CD4-positive, alpha-beta T cell (primary cell): ENCODE results near the gene VAV1. TPM values are rescaled to one million over a fixed set of nuclear protein-coding genes. Genes with fewer than 3 reads are reported as not detected.
A peak's percentile ranks its signal among the peaks of the same experiment; 100 is the strongest.

ENCODE experiments used
- ATAC-seq: fragments of 200-7000 bp; cut with Tn5 transposase; one replicate; pipeline ENCODE4 v1.10.0; 2022; ENCODE audit warnings: mild to moderate bottlenecking; ENCODE audit not compliant: poor library complexity
- CTCF ChIA-PET: fragments of 350-600 bp; sonication (Branson Sonifier 250); formaldehyde crosslinking; loops from one replicate; lab custom pipeline; 2021; ENCODE audit warnings: antibody characterized with exemption, inconsistent platforms; lab: Charles Lee
- POLR2A ChIA-PET: fragments of 350-600 bp; sonication (Branson Sonifier 250); formaldehyde crosslinking; loops from one replicate; lab custom pipeline; 2021; ENCODE audit warnings: antibody characterized with exemption, inconsistent platforms; lab: Charles Lee
- DNase-seq, 14 experiments: peaks; one replicate each; pipeline ENCODE4 v3.0.0-alpha.2; 2013 to 2020; ENCODE audit warnings: mixed read lengths in 2 of 14
- H3K27ac ChIP-seq, 2 donors: one replicate each; pipeline versions ENCODE4 v1.5.1 to v1.7.0; 2013; ENCODE audit warnings: low read length in 2 of 2, low read depth in 1 of 2, mild to moderate bottlenecking in 1 of 2
- H3K27me3 ChIP-seq, 2 experiments: 1 replicate in 1 of 2; 2 replicates in 1 of 2; pipeline versions ENCODE4 v1.6.1 to v1.7.0; 2013; ENCODE audit warnings: low read length in 2 of 2, control low read depth in 1 of 2, mild to moderate bottlenecking in 1 of 2, moderate library complexity in 1 of 2; ENCODE audit not compliant: insufficient read depth in 2 of 2, control insufficient read depth in 1 of 2
- H3K36me3 ChIP-seq: one replicate; pipeline ENCODE4 v1.6.1; 2013; ENCODE audit warnings: low read length, control low read depth; ENCODE audit not compliant: insufficient read depth
- H3K4me1 ChIP-seq: one replicate; pipeline ENCODE4 v1.6.1; 2013; ENCODE audit warnings: low read length, control low read depth; ENCODE audit not compliant: insufficient read depth
- H3K4me3 ChIP-seq: one replicate; pipeline ENCODE4 v1.5.1; 2013; ENCODE audit warnings: mild to moderate bottlenecking, low read length, moderate library complexity
- H3K9me3 ChIP-seq, 2 experiments: 1 replicate in 1 of 2; 2 replicates in 1 of 2; pipeline versions ENCODE4 v1.6.1 to v1.7.0; 2013; ENCODE audit warnings: low read length in 2 of 2, mild to moderate bottlenecking in 2 of 2, control low read depth in 1 of 2, moderate library complexity in 1 of 2; ENCODE audit not compliant: control insufficient read depth in 1 of 2, insufficient read depth in 1 of 2
- H3K27ac Mint-ChIP-seq: one replicate; pipeline ENCODE4 v1.8.0; 2020; ENCODE audit warnings: mixed read lengths
- H3K27me3 Mint-ChIP-seq: one replicate; pipeline ENCODE4 v1.8.0; 2021; ENCODE audit warnings: mixed read lengths
- H3K36me3 Mint-ChIP-seq: one replicate; pipeline ENCODE4 v1.8.0; 2021; ENCODE audit warnings: low read depth, mixed read lengths
- H3K4me1 Mint-ChIP-seq: one replicate; pipeline ENCODE4 v1.8.0; 2021; ENCODE audit warnings: low read depth, mixed read lengths
- H3K4me3 Mint-ChIP-seq: one replicate; pipeline ENCODE4 v1.8.0; 2020; ENCODE audit warnings: mild to moderate bottlenecking, mixed read lengths
- H3K9me3 Mint-ChIP-seq: one replicate; pipeline ENCODE4 v1.8.0; 2020; ENCODE audit warnings: mixed read lengths
- CTCF ChIP-seq: fragments of 200-600 bp; IDR thresholded peaks from one replicate; pipeline ENCODE4 v1.8.0; 2022; ENCODE audit warnings: antibody characterized with exemption, mild to moderate bottlenecking
- intact Hi-C, 2 experiments: fragments of 100-400 bp; cut with DNase I in 1 of 2; cut with micrococcal nuclease in 1 of 2; formaldehyde crosslinking; loops; one replicate each; pipeline versions ENCODE4 v1.15.1 to v1.9.0; 2023 to 2025; cut with DNase I, micrococcal nuclease
- total RNA-seq, 174 experiments: library from RNA in 2 of 174; stranded (reverse) in 2 of 174; gene quantifications; one replicate each; pipeline ENCODE4 v1.2.3 and lab custom pipeline; 2021 to 2026

Gene VAV1
- total RNA-seq, 2 experiments from 2014 or later = 70.0 to 70.1 TPM

GRCh38 chr19:6891761-6892385 is 119.4 kb downstream of the VAV1 start:
- ChIA-PET POLR2A (interaction anchor here (1.0 to 3.6 kb wide), 9 partner anchors 9 to 499 kb away, joined by 3 to 38 read pairs (median 4); partner anchors contain the start of genes GPR108, GTF2F1 and ZNF557), CTCF (interaction anchor here (0.6 to 2.8 kb wide), 2 partner anchors 29 to 1794 kb away, joined by 5 to 13 read pairs; no protein-coding TSS in a partner anchor)
- Histone ChIP-seq H3K27me3 (no peaks in the 10 kb centered on the region), H3K4me1 (peaks cover 67% of the 10 kb centered on the region), H3K4me3 (no peak overlapping the region), H3K9me3 (peaks cover 5 to 16% of the 10 kb centered on the region in 2 experiments), H3K27ac (peak overlapping the region; percentile 39 to 64), H3K36me3 (no peaks in the 10 kb centered on the region)
- Mint-ChIP-seq H3K27me3 (no peaks in the 10 kb centered on the region), H3K36me3 (peaks cover 62% of the 10 kb centered on the region), H3K4me3 (peak overlapping the region; percentile 32), H3K4me1 (peaks cover 93% of the 10 kb centered on the region), H3K27ac (peak overlapping the region; percentile 84), H3K9me3 (peaks cover 28% of the 10 kb centered on the region)
- DNase-seq = peak in 4 of 14 experiments; percentile 14 to 70 (median 56)
- no peak for TF ChIP-seq CTCF
- intact Hi-C loops = loop anchor here in 1 of 2 experiments (1.0 to 5.0 kb wide), 2 partner anchors 28 to 190 kb away; no protein-coding TSS in a partner anchor
- peak; percentile 59 for ATAC-seq

- peak overlapping the region; percentile 84 for H3K27ac Mint-ChIP-seq
- H3K36me3 Mint-ChIP-seq = peaks cover 75% of the 10 kb centered on the region
- H3K9me3 ChIP-seq = peaks cover 10 to 16% of the 10 kb centered on the region in 2 experiments
- H3K4me1 ChIP-seq = peaks cover 50% of the 10 kb centered on the region
- DNase-seq (no peak), ATAC-seq (no peak)
- no peak overlapping the region for H3K4me3 Mint-ChIP-seq
- TF ChIP-seq CTCF = no peak
- H3K36me3 ChIP-seq = no peaks in the 10 kb centered on the region
- intact Hi-C loops = loop anchor here in 1 of 2 experiments (5.0 kb wide), 1 partner anchor 188 kb away; no protein-coding TSS in a partner anchor
- no peaks in the 10 kb centered on the region for H3K27me3 ChIP-seq
- H3K4me1 Mint-ChIP-seq = peaks cover 74% of the 10 kb centered on the region
- POLR2A ChIA-PET = no interaction called here
- CTCF ChIA-PET = no interaction called here
- peaks cover 18% of the 10 kb centered on the region for H3K9me3 Mint-ChIP-seq
- no peaks in the 10 kb centered on the region for H3K27me3 Mint-ChIP-seq
- no peak overlapping the region for H3K27ac ChIP-seq
- no peak overlapping the region for H3K4me3 ChIP-seq
Observed at GRCh38 chr19:6894313-6894712, 121.8 kb downstream of the VAV1 start.

GRCh38 chr19:6903446-6903845 is 130.9 kb downstream of the VAV1 start:
- H3K27ac ChIP-seq = no peak overlapping the region
- DNase-seq (no peak), ATAC-seq (no peak)
- H3K36me3 Mint-ChIP-seq = peaks cover 69% of the 10 kb centered on the region
- H3K4me3 Mint-ChIP-seq = no peak overlapping the region
- TF ChIP-seq CTCF = no peak
- no peaks in the 10 kb centered on the region for H3K27me3 ChIP-seq
- peaks cover 12% of the 10 kb centered on the region for H3K9me3 Mint-ChIP-seq
- ChIA-PET CTCF (no interaction called here), POLR2A (no interaction called here)
- intact Hi-C loops = no loop called here
- H3K4me1 Mint-ChIP-seq = no peaks in the 10 kb centered on the region
- no peaks in the 10 kb centered on the region for H3K27me3 Mint-ChIP-seq
- H3K4me1 ChIP-seq = no peaks in the 10 kb centered on the region
- no peak overlapping the region for H3K27ac Mint-ChIP-seq
- peaks cover 11 to 27% of the 10 kb centered on the region in 2 experiments for H3K9me3 ChIP-seq
- H3K36me3 ChIP-seq = no peaks in the 10 kb centered on the region
- no peak overlapping the region for H3K4me3 ChIP-seq
